HG02870 (cell line): ENCODE measurements around the gene TP73.
"Not testable (repeated sequence)": the region's sequence is repeated elsewhere in the genome, so short reads cannot be mapped to it uniquely, and the experiment has no call there.

Experiments
- ATAC-seq: cut with Tn5 transposase; IDR thresholded peaks from one replicate; pipeline ENCODE4 v1.9.1; 2021; ENCODE audit warnings: mild to moderate bottlenecking, moderate library complexity; ENCODE audit not compliant: unreplicated experiment

The TP73 gene

DNA sequence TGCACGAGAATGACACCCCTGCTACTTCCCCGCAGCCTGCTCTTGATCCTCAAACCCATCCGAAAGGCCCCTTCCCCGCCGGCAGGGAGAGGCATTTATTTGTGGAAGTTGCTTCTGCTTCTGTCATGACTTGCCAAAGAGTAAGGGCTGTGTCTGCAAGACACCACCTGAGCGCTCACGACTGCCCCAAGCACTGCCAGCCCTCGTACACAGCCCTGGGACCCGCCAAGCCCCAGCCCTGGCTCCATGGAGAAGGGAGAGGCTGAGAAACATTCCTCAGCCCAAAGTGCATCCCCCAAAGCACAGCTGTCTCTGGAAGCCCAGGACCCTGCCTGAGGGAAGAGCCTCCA, 33.8 kb upstream of the TP73 start:
- no peak for ATAC-seq

- ATAC-seq, result no peak
These were observed 33.2 kb upstream of the TP73 start for GRCh38 chr1:3618881-3619671.

GRCh38 chr1:3620708-3621107, 31.6 kb upstream of the TP73 start:
- no peak for ATAC-seq

- ATAC-seq, result not testable (repeated sequence)
These were observed 31.1 kb upstream of the TP73 start for GRCh38 chr1:3621151-3621671.

- ATAC-seq, result not testable (repeated sequence)
These were observed 30.2 kb upstream of the TP73 start for GRCh38 chr1:3622102-3622501.

- ATAC-seq, result no peak
These were observed 28.7 kb upstream of the TP73 start for GRCh38 chr1:3623441-3624199.

- ATAC-seq, result peak; percentile 94
These were observed 27.8 kb upstream of the TP73 start, which contains the start of gene TPRG1L for GRCh38 chr1:3624200-3625136. TSS of gene TPRG1L (plus strand) at chr1:3625015. CDS start at chr1:3625073, 58 bp downstream.

DNA sequence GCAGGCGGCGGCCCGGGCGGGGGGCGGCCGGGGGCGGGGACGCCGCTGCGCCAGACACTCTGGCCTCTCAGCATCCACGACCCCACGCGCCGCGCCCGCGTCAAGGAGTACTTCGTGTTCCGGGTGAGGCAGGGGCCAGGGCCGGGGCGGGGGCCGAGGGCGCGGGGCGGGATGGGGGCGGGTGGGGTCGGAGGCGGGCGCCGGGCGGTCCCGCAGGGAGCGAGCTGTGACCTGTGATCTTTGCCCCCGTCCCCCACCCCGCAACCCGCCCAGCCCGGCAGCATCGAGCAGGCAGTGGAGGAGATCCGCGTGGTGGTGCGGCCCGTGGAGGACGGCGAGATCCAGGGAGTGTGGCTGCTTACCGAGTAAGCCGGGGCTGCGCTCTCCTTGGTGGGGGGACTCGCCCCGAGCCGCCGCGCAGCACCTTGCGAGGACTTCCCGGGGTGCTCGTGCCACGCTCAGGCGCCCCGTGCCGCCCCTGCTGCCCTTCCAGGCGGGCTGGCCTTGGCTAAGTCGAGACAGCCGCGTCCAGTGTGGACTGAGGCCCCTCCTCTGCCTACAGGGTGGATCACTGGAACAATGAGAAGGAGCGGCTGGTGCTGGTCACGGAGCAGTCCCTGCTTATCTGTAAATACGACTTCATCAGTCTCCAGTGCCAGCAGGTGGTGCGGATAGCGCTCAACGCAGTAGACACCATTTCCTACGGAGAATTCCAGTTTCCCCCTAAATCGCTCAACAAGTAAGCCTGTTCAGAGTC, 27.0 kb upstream of the TP73 start:
- peak; percentile 5 for ATAC-seq

DNA sequence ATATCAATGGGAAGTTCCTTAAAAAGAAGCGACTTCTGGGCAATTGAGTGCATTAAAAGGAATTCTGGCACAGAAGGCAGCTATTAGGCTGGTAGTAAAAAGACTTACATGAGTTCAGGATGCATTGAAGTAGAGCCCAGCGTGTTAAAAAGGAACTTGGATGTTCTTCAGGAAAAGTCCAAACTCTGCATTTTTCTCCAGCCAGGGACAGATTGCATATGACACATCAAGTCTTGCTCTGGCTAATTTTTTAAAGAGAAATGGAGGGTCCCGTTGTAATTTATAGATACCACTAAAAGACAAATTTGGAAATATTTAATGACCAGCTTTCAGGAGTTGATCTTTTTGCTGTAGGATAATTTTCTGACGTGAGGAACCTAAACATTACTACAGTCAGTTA, 26.3 kb upstream of the TP73 start:
- ATAC-seq, result no peak

DNA sequence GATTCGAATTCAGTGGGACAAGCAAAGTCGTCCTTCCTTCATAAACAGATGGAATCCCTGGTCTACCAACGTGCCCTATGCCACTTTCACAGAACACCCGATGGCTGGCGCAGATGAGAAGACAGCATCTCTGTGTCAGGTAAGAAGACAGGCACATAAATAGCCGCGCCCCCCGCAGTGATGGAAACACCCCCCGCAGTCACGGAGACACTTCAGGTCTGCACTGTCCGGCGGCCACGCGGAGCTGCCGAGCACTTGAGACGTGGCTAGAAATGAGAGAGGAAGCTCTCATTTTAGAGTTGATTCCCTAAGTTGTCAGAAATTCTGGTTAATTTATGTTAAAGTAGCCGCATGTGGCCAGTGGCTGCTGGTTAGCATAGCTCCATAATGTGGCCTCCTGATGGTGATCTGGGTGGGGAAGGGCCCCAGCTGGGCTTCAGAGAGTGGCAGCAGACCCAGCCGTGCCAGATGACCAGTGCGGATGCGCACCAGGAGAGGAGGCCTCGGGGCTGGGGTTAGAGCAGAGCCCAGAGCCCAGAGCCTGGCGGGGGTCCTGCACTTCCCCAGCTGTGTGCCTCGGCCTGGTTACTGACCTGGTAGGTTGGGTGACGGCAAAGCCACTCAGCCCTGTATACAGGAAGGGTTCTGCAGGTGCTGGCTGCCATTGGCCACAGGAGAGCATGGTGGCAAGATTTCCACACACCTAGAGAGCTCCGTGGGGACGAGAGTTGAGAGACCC, 24.6 kb upstream of the TP73 start:
- no peak for ATAC-seq

GRCh38 chr1:3628445-3628844, 23.9 kb upstream of the TP73 start:
- ATAC-seq, result no peak

DNA sequence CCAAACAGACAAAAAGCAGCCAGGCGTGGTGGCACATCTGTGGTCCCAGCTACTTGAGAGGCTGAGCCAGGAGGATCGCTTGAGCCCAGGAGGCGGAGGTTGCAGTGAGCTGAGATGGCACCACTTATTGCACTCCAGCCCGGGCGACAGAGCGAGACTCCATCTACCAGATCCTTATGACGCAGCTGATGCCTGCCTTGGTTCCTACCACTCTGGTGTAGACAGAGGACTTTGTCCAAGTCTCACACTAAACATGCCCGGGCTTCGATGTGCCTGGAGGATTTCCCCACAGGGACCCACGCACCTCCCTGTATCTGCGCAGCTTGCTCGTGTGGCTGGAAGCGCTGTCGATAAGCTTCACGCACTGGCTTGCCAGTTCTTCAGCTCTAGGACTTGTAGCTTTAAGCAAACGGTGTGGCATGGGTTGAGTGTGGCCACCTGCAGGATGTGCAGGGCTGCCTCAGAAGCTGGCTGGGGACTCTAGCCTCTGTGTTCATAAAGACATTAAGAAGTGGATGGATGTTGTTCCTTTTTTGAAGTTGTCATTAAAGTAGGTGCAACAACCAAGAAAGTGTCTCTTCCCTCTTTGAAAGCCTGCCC, 22.7 kb upstream of the TP73 start:
- ATAC-seq, result no peak

GRCh38 chr1:3630161-3630611, 22.1 kb upstream of the TP73 start:
- no peak for ATAC-seq

DNA sequence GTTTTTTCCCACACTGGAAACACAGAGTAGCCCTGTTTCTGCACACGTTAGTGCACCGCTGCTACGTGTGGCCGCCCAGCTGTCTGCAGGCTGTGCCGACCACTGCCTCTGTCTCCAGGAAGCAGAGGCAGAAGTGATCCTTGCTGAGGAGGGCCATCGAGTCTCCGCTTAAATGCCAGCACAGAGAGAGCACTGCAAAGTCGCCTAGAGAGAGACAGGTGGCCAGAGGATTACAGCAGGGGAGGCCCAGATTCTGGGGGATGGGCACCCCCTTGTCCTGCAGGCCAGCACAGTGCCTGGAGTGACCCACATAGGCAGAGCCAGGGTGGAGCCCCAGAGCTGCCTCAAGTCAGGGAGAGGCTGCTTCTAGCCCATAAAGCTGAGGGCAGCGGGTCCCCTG, 21.4 kb upstream of the TP73 start:
- ATAC-seq, result no peak

- ATAC-seq, result no peak
These were observed 20.7 kb upstream of the TP73 start for GRCh38 chr1:3631320-3632260.

DNA sequence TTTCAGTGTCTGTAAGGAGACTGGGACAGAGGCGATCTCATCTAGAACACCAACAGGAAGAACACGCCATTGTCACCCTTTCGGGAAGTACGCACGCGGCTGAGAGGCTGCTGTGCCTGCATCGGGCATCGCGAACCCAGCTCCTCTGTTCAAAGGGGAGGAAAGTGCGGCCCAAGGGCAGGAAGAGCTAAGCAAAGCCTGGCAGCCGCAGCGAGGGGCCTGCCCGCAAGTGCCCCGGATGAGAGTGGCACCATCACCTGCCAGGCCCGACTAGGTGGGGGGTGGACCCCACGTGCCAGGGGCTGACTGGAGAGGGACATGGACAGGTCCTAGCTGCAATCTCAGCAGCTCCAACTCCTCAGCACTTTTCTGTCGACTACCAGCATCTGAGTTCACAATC, 20.0 kb upstream of the TP73 start:
- no peak for ATAC-seq

- ATAC-seq, result no peak
These were observed 19.5 kb upstream of the TP73 start for GRCh38 chr1:3632716-3633343.
